HEK293 (cell line): ENCODE measurements around the gene BRCC3.

Source experiments
- CTCF ChIA-PET: fragments of 350-600 bp; formaldehyde crosslinking; extraction: SDS; loops from one replicate; lab custom pipeline; 2021; ENCODE audit warnings: antibody characterized with exemption; lab: Yijun Ruan, JAX
- POLR2A ChIA-PET: fragments of 300-600 bp; formaldehyde crosslinking; extraction: SDS; loops from one replicate; lab custom pipeline; 2020; ENCODE audit warnings: antibody characterized with exemption, inconsistent platforms; lab: Yijun Ruan, JAX
- H3K27ac ChIP-seq: fragments of 200-500 bp; sonication (Bioruptor generic); 2 replicates; pipeline ENCODE4 v1.5.1; 2014; ENCODE audit warnings: low read depth, low read length, control low read depth, inconsistent platforms; ENCODE audit errors: extremely low read depth
- H3K36me3 ChIP-seq, 2 experiments: fragments of 200-500 bp in 1 of 2; sonication (Bioruptor generic) in 1 of 2; 1 replicate in 1 of 2; 2 replicates in 1 of 2; pipeline ENCODE4 v1.5.1; 2014 to 2017; ENCODE audit warnings: inconsistent platforms in 2 of 2, low read length in 2 of 2; ENCODE audit not compliant: control insufficient read depth in 2 of 2, insufficient read depth in 1 of 2
- H3K4me1 ChIP-seq: fragments of 200-500 bp; sonication (Bioruptor generic); 2 replicates; pipeline ENCODE4 v1.5.1; 2014; ENCODE audit warnings: mild to moderate bottlenecking, low read length, inconsistent platforms; ENCODE audit not compliant: control insufficient read depth, insufficient read depth
- H3K4me3 ChIP-seq: 2 replicates; pipeline ENCODE4 v1.5.1; 2011; ENCODE audit warnings: low read depth, mild to moderate bottlenecking, control low read depth, low read length, moderate library complexity
- H3K9me3 ChIP-seq: fragments of 200-500 bp; sonication (Bioruptor generic); 2 replicates; pipeline ENCODE4 v1.5.1; 2014; ENCODE audit warnings: low read depth, low read length, inconsistent platforms; ENCODE audit not compliant: control insufficient read depth, insufficient read depth
- GLI4 ChIP-seq: fragments of 450-650 bp; formaldehyde crosslinking; IDR thresholded peaks from 2 replicates; pipeline ENCODE4 v1.5.1; 2016; ENCODE audit warnings: missing biosample characterization, missing genetic modification characterization
- KLF8 ChIP-seq: fragments of 450-650 bp; formaldehyde crosslinking; IDR thresholded peaks from 2 replicates; pipeline ENCODE4 v1.5.1; 2016; ENCODE audit warnings: missing biosample characterization, missing genetic modification characterization
- SP7 ChIP-seq: fragments of 450-650 bp; formaldehyde crosslinking; IDR thresholded peaks from 2 replicates; pipeline ENCODE4 v1.5.1; 2016; ENCODE audit warnings: missing biosample characterization, missing genetic modification characterization
- ZEB2 ChIP-seq: fragments of 450-650 bp; formaldehyde crosslinking; IDR thresholded peaks from 2 replicates; pipeline ENCODE4 v1.5.1; 2016; ENCODE audit warnings: missing biosample characterization, missing genetic modification characterization
- ZFP37 ChIP-seq: fragments of 450-650 bp; formaldehyde crosslinking; IDR thresholded peaks from 2 replicates; pipeline ENCODE4 v1.5.1; 2016; ENCODE audit warnings: missing biosample characterization, missing genetic modification characterization
- ZFP69B ChIP-seq: fragments of 450-650 bp; formaldehyde crosslinking; IDR thresholded peaks from 2 replicates; pipeline ENCODE4 v1.5.1; 2016; ENCODE audit warnings: missing biosample characterization, missing genetic modification characterization
- ZNF19 ChIP-seq: fragments of 450-650 bp; formaldehyde crosslinking; IDR thresholded peaks from 2 replicates; pipeline ENCODE4; 2016; ENCODE audit warnings: missing biosample characterization, missing genetic modification characterization, low read depth
- ZNF223 ChIP-seq: fragments of 450-650 bp; formaldehyde crosslinking; IDR thresholded peaks from 2 replicates; pipeline ENCODE4 v1.5.1; 2016; ENCODE audit warnings: missing biosample characterization, missing genetic modification characterization
- ZNF274 ChIP-seq, 2 experiments: fragments of 200-500 bp in 1 of 2; fragments of 450-650 bp in 1 of 2; sonication (Bioruptor generic) in 1 of 2; formaldehyde crosslinking in 1 of 2; IDR thresholded peaks; 2 replicates each; pipeline versions ENCODE4 v1.5.1 to v1.6.1; 2014 to 2016; ENCODE audit warnings: borderline replicate concordance in 1 of 2, inconsistent platforms in 1 of 2, low read length in 1 of 2, missing biosample characterization in 1 of 2, missing genetic modification characterization in 1 of 2
- ZNF335 ChIP-seq: fragments of 450-650 bp; formaldehyde crosslinking; conservative IDR thresholded peaks from 2 replicates; pipeline ENCODE4 v1.5.1; 2016; ENCODE audit warnings: missing biosample characterization, missing genetic modification characterization
- ZNF394 ChIP-seq: fragments of 450-650 bp; formaldehyde crosslinking; IDR thresholded peaks from 2 replicates; pipeline ENCODE4 v1.5.1; 2016; ENCODE audit warnings: missing biosample characterization, missing genetic modification characterization, mild to moderate bottlenecking, moderate library complexity, borderline replicate concordance
- ZNF423 ChIP-seq: fragments of 450-650 bp; formaldehyde crosslinking; IDR thresholded peaks from 2 replicates; pipeline ENCODE4 v1.5.1; 2016; ENCODE audit warnings: missing biosample characterization, missing genetic modification characterization
- ZNF544 ChIP-seq: fragments of 450-650 bp; formaldehyde crosslinking; IDR thresholded peaks from 2 replicates; pipeline ENCODE4 v1.5.0; 2017; ENCODE audit warnings: missing biosample characterization, missing genetic modification characterization
- ZNF76 ChIP-seq: fragments of 450-650 bp; formaldehyde crosslinking; IDR thresholded peaks from 2 replicates; pipeline ENCODE4; 2016; ENCODE audit warnings: low read depth, missing biosample characterization, missing genetic modification characterization, borderline replicate concordance
- ZXDB ChIP-seq: fragments of 450-650 bp; formaldehyde crosslinking; IDR thresholded peaks from 2 replicates; pipeline ENCODE4 v1.5.1; 2016; ENCODE audit warnings: missing biosample characterization, missing genetic modification characterization
- TF ChIP-seq, protein P1 (sequence below): fragments of 450-650 bp; IDR thresholded peaks from 2 replicates; pipeline ENCODE4 v1.5.1; 2018; ENCODE audit warnings: missing biosample characterization, mild to moderate bottlenecking, missing genetic modification characterization
- TF ChIP-seq, protein P2 (sequence below): fragments of 450-650 bp; formaldehyde crosslinking; IDR thresholded peaks from 2 replicates; pipeline ENCODE4 v1.5.1; 2016; ENCODE audit warnings: missing biosample characterization, missing genetic modification characterization
- TF ChIP-seq, protein P3 (sequence below): fragments of 450-650 bp; formaldehyde crosslinking; conservative IDR thresholded peaks from 2 replicates; pipeline ENCODE4 v1.5.1; 2016; ENCODE audit warnings: low read depth, missing biosample characterization, missing genetic modification characterization
- TF ChIP-seq, protein P4 (sequence below): fragments of 450-650 bp; formaldehyde crosslinking; IDR thresholded peaks from 2 replicates; pipeline ENCODE4 v1.5.1; 2016; ENCODE audit warnings: missing biosample characterization, missing genetic modification characterization
- TF ChIP-seq, protein P5 (sequence below): fragments of 450-650 bp; formaldehyde crosslinking; IDR thresholded peaks from 2 replicates; pipeline ENCODE4 v1.5.1; 2016; ENCODE audit warnings: missing biosample characterization, missing genetic modification characterization

The BRCC3 gene

DNA sequence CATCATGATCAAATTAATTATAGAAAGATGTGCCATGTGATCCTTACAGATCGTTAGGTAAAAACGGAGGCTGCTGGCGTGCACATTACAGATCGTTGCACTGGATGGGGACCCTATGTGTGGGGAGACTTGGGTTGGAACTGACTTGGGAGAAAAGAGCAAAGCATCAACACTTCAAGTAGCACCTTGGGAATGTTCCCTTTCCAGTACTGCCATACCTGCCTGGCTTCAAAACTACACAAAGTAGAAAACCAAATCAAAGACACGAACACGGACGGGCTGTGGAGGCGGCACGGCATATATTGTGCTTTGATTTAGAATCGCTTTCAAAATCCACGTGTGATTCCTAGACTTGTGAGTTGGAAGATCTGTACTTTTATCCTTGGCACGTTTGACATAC, 1.3 kb upstream of the BRCC3 start (continued):
- TF ChIP-seq, protein P1, sequence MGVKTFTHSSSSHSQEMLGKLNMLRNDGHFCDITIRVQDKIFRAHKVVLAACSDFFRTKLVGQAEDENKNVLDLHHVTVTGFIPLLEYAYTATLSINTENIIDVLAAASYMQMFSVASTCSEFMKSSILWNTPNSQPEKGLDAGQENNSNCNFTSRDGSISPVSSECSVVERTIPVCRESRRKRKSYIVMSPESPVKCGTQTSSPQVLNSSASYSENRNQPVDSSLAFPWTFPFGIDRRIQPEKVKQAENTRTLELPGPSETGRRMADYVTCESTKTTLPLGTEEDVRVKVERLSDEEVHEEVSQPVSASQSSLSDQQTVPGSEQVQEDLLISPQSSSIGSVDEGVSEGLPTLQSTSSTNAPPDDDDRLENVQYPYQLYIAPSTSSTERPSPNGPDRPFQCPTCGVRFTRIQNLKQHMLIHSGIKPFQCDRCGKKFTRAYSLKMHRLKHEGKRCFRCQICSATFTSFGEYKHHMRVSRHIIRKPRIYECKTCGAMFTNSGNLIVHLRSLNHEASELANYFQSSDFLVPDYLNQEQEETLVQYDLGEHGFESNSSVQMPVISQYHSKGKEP (tag by site-specific recombination), result no peak
- no peak for TF ChIP-seq ZNF223 (tag by site-specific recombination)
- peak; percentile 64; the same call in 1 of the 2 replicates for TF ChIP-seq ZNF76 (tag by site-specific recombination)
- TF ChIP-seq ZFP69B (tag by site-specific recombination), result no peak

DNA sequence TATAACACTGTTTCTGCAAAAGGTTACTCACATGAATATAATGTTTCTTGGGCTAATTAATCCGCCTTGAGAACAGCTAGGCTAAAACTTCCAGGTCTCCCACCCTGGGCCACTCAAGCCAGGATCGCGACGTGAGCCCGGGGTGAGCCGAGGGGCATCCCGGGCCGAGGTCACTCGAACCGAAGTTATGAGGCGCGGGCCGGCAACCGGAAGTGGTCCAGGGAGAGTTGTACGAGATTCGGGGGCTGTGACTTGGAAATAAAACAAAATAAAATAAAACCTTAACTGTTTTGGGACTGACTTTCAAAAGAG, 689 bp upstream of the BRCC3 start:
- Histone ChIP-seq H3K9me3 (no peaks in the 10 kb centered on the region), H3K27ac (peak overlapping the region; percentile 72), H3K36me3 (peaks cover 0 to 22% of the 10 kb centered on the region in 2 experiments; a peak in 1 of 3 replicates), H3K4me1 (no peaks in the 10 kb centered on the region), H3K4me3 (peak overlapping the region; percentile 55)
- ChIA-PET POLR2A (interaction anchor here (0.9 kb wide), 1 partner anchor 44 kb away, joined by 3 read pairs; the partner anchor contains the start of gene FUNDC2), CTCF (interaction anchor here (1.0 to 1.3 kb wide), 2 partner anchors 10 to 16 kb away, joined by 3 read pairs; no protein-coding TSS in a partner anchor)
- TF ChIP-seq SP7 (tag by site-specific recombination) (0 out of 2 replicates have a peak, but pooled peaks have one; percentile 12), ZNF394 (tag by site-specific recombination) (0 out of 2 replicates have a peak, but pooled peaks have one; percentile 14), ZNF19 (tag by site-specific recombination) (no peak), ZEB2 (peak; percentile 12; the same call in 1 of the 2 replicates), ZNF335 (tag by site-specific recombination) (peak; percentile 64; the same call in 1 of the 2 replicates), ZXDB (tag by site-specific recombination) (peak; percentile 39; the same call in 1 of the 2 replicates), ZNF274 (IDR thresholded peaks at IDR 0.05; ENCODE audit: low read length) (no peak), ZNF274 (tag by site-specific recombination; IDR thresholded peaks at IDR 0.05; ENCODE audit: borderline replicate concordance) (no peak), ZNF423 (tag by site-specific recombination) (0 out of 2 replicates have a peak, but pooled peaks have one; percentile 13), KLF8 (tag by site-specific recombination) (peak; percentile 39; the same call in 1 of the 2 replicates), ZFP37 (tag by site-specific recombination) (no peak), ZFP69B (tag by site-specific recombination) (peak; percentile 29; the same call in 1 of the 2 replicates), GLI4 (tag by site-specific recombination) (no peak), ZNF544 (no peak)
- TF ChIP-seq, protein P2, sequence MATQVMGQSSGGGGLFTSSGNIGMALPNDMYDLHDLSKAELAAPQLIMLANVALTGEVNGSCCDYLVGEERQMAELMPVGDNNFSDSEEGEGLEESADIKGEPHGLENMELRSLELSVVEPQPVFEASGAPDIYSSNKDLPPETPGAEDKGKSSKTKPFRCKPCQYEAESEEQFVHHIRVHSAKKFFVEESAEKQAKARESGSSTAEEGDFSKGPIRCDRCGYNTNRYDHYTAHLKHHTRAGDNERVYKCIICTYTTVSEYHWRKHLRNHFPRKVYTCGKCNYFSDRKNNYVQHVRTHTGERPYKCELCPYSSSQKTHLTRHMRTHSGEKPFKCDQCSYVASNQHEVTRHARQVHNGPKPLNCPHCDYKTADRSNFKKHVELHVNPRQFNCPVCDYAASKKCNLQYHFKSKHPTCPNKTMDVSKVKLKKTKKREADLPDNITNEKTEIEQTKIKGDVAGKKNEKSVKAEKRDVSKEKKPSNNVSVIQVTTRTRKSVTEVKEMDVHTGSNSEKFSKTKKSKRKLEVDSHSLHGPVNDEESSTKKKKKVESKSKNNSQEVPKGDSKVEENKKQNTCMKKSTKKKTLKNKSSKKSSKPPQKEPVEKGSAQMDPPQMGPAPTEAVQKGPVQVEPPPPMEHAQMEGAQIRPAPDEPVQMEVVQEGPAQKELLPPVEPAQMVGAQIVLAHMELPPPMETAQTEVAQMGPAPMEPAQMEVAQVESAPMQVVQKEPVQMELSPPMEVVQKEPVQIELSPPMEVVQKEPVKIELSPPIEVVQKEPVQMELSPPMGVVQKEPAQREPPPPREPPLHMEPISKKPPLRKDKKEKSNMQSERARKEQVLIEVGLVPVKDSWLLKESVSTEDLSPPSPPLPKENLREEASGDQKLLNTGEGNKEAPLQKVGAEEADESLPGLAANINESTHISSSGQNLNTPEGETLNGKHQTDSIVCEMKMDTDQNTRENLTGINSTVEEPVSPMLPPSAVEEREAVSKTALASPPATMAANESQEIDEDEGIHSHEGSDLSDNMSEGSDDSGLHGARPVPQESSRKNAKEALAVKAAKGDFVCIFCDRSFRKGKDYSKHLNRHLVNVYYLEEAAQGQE (tag by site-specific recombination), result peak; percentile 25; the same call in 1 of the 2 replicates
- TF ChIP-seq, protein P3, sequence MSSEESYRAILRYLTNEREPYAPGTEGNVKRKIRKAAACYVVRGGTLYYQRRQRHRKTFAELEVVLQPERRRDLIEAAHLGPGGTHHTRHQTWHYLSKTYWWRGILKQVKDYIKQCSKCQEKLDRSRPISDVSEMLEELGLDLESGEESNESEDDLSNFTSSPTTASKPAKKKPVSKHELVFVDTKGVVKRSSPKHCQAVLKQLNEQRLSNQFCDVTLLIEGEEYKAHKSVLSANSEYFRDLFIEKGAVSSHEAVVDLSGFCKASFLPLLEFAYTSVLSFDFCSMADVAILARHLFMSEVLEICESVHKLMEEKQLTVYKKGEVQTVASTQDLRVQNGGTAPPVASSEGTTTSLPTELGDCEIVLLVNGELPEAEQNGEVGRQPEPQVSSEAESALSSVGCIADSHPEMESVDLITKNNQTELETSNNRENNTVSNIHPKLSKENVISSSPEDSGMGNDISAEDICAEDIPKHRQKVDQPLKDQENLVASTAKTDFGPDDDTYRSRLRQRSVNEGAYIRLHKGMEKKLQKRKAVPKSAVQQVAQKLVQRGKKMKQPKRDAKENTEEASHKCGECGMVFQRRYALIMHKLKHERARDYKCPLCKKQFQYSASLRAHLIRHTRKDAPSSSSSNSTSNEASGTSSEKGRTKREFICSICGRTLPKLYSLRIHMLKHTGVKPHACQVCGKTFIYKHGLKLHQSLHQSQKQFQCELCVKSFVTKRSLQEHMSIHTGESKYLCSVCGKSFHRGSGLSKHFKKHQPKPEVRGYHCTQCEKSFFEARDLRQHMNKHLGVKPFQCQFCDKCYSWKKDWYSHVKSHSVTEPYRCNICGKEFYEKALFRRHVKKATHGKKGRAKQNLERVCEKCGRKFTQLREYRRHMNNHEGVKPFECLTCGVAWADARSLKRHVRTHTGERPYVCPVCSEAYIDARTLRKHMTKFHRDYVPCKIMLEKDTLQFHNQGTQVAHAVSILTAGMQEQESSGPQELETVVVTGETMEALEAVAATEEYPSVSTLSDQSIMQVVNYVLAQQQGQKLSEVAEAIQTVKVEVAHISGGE (tag by site-specific recombination), result 0 out of 2 replicates have a peak, but pooled peaks have one; percentile 77
- TF ChIP-seq, protein P4, sequence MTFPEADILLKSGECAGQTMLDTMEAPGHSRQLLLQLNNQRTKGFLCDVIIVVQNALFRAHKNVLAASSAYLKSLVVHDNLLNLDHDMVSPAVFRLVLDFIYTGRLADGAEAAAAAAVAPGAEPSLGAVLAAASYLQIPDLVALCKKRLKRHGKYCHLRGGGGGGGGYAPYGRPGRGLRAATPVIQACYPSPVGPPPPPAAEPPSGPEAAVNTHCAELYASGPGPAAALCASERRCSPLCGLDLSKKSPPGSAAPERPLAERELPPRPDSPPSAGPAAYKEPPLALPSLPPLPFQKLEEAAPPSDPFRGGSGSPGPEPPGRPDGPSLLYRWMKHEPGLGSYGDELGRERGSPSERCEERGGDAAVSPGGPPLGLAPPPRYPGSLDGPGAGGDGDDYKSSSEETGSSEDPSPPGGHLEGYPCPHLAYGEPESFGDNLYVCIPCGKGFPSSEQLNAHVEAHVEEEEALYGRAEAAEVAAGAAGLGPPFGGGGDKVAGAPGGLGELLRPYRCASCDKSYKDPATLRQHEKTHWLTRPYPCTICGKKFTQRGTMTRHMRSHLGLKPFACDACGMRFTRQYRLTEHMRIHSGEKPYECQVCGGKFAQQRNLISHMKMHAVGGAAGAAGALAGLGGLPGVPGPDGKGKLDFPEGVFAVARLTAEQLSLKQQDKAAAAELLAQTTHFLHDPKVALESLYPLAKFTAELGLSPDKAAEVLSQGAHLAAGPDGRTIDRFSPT (tag by site-specific recombination), result 0 out of 2 replicates have a peak, but pooled peaks have one; percentile 11
- TF ChIP-seq, protein P5, sequence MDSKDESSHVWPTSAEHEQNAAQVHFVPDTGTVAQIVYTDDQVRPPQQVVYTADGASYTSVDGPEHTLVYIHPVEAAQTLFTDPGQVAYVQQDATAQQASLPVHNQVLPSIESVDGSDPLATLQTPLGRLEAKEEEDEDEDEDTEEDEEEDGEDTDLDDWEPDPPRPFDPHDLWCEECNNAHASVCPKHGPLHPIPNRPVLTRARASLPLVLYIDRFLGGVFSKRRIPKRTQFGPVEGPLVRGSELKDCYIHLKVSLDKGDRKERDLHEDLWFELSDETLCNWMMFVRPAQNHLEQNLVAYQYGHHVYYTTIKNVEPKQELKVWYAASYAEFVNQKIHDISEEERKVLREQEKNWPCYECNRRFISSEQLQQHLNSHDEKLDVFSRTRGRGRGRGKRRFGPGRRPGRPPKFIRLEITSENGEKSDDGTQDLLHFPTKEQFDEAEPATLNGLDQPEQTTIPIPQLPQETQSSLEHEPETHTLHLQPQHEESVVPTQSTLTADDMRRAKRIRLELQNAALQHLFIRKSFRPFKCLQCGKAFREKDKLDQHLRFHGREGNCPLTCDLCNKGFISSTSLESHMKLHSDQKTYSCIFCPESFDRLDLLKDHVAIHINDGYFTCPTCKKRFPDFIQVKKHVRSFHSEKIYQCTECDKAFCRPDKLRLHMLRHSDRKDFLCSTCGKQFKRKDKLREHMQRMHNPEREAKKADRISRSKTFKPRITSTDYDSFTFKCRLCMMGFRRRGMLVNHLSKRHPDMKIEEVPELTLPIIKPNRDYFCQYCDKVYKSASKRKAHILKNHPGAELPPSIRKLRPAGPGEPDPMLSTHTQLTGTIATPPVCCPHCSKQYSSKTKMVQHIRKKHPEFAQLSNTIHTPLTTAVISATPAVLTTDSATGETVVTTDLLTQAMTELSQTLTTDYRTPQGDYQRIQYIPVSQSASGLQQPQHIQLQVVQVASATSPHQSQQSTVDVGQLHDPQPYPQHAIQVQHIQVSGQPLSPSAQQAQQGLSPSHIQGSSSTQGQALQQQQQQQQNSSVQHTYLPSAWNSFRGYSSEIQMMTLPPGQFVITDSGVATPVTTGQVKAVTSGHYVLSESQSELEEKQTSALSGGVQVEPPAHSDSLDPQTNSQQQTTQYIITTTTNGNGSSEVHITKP (tag by site-specific recombination), result peak; percentile 52
